ENCODE results near the gene CRYGN.
A peak's percentile ranks its signal among the peaks of the same experiment; 100 is the strongest.

CRYGN gene

GRCh38 chr7:151412318-151412717, 27.6 kb downstream of the CRYGN start:
- no peak overlapping the region for H3K4me3 ChIP-seq (ENCODE audit: low read depth, low read length)
- H3K9ac ChIP-seq: no peak overlapping the region
- no peaks in the 10 kb centered on the region for H3K9me3 ChIP-seq (ENCODE audit: control insufficient read depth, low read length)
- TF ChIP-seq, protein P1, sequence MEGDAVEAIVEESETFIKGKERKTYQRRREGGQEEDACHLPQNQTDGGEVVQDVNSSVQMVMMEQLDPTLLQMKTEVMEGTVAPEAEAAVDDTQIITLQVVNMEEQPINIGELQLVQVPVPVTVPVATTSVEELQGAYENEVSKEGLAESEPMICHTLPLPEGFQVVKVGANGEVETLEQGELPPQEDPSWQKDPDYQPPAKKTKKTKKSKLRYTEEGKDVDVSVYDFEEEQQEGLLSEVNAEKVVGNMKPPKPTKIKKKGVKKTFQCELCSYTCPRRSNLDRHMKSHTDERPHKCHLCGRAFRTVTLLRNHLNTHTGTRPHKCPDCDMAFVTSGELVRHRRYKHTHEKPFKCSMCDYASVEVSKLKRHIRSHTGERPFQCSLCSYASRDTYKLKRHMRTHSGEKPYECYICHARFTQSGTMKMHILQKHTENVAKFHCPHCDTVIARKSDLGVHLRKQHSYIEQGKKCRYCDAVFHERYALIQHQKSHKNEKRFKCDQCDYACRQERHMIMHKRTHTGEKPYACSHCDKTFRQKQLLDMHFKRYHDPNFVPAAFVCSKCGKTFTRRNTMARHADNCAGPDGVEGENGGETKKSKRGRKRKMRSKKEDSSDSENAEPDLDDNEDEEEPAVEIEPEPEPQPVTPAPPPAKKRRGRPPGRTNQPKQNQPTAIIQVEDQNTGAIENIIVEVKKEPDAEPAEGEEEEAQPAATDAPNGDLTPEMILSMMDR (IDR thresholded peaks at IDR 0.05): no peak
- peaks cover 23% of the 10 kb centered on the region for H3K4me1 ChIP-seq
- peak overlapping the region; percentile 99 for H3K27ac ChIP-seq
- no peak overlapping the region for H3K4me2 ChIP-seq (ENCODE audit: low read length)
- no peaks in the 10 kb centered on the region for H3K79me2 ChIP-seq
- no peak overlapping the region for H2AFZ ChIP-seq
- H3K36me3 ChIP-seq (ENCODE audit: control insufficient read depth, insufficient read depth, low read length): no peaks in the 10 kb centered on the region
- no peaks in the 10 kb centered on the region for H3K27me3 ChIP-seq (ENCODE audit: control insufficient read depth, insufficient read depth, low read length)

- Histone ChIP-seq H3K4me2 (ENCODE audit: low read length) (no peak overlapping the region), H3K27ac (peak overlapping the region; percentile 99), H3K9me3 (ENCODE audit: control insufficient read depth, low read length) (no peaks in the 10 kb centered on the region), H3K27me3 (ENCODE audit: control insufficient read depth, insufficient read depth, low read length) (no peaks in the 10 kb centered on the region), H3K36me3 (ENCODE audit: control insufficient read depth, insufficient read depth, low read length) (no peaks in the 10 kb centered on the region), H3K4me3 (ENCODE audit: low read depth, low read length) (no peak overlapping the region), H3K9ac (no peak overlapping the region), H3K4me1 (peaks cover 30% of the 10 kb centered on the region), H3K79me2 (no peaks in the 10 kb centered on the region), H2AFZ (peak overlapping the region; percentile 7)
- TF ChIP-seq, protein P1 (IDR thresholded peaks at IDR 0.05): peak; percentile 30
These were observed 28.4 kb downstream of the CRYGN start for GRCh38 chr7:151411551-151411950.

DNA sequence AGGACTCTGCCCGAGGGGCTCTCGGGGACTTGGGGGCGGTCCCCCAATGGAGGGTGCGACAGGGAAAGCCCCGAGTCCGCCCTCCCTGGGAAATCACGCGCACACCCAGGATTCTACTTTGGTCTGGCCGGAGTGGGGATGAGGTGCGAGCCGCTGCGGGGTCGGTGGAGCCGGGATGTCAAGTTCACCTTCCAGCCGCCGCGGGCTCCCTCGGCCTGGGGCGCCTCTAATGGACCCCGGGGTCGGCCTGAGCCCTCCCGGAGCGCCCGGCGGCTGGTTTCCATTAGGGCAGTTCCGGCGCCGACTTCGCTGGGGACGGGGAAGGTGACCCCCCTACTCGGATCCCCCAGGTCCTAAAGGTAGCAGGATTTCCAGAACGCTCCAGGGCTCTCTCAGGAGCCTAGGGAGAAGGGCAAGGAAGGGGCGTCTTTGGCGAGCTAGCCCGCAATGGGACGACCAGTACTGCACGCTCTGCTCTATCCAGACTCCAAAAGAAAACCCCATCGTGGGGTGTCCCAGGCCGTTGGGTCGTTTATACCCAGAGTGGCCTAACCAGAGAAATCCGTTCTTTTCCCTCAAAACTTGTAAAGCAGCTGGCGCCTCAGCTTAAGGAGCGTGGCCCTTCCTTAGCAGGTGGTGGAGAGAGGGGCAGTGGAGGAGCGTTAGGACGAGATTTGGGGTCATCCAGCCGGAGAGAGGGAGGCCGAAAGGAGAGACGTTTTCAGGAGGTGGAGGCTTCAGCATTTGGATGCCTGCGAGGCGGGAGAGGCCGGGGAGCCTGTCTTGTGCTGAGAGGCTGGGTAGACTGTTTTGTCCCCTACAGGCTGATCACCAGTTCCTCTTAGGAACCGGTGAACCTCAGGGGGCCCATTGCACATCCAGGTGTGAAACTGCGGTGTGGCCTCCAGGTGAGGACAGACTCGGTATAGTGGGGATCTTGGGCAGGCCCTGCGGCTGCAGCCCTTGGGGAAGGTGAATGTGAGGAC, 29.2 kb downstream of the CRYGN start:
- TF ChIP-seq, protein P1 (IDR thresholded peaks at IDR 0.05): no peak
- peak overlapping the region; percentile 99 for H3K27ac ChIP-seq

GRCh38 chr7:151409667-151410404, 30.1 kb downstream of the CRYGN start, which contains the start of gene WDR86:
WDR86 (minus strand) TSS chr7:151410038; CDS start chr7:151409589, 449 bp downstream.
- Histone ChIP-seq H3K4me1 (peaks cover 47% of the 10 kb centered on the region), H3K9me3 (ENCODE audit: control insufficient read depth, low read length) (no peaks in the 10 kb centered on the region), H3K4me2 (ENCODE audit: low read length) (peak within 1 kb of the TSS; percentile 94), H3K27ac (peak within 1 kb of the TSS; percentile 99), H3K79me2 (no peaks in the 10 kb centered on the region), H2AFZ (peak within 1 kb of the TSS; percentile 88), H3K27me3 (ENCODE audit: control insufficient read depth, insufficient read depth, low read length) (no peaks in the 10 kb centered on the region), H3K9ac (peak within 1 kb of the TSS; percentile 99), H3K36me3 (ENCODE audit: control insufficient read depth, insufficient read depth, low read length) (no peaks in the 10 kb centered on the region), H3K4me3 (ENCODE audit: low read depth, low read length) (peak within 1 kb of the TSS; percentile 87)
- TF ChIP-seq, protein P1 (IDR thresholded peaks at IDR 0.05): no peak

More for the DNA sequence above, 29.2 kb downstream of the CRYGN start:
- peaks cover 39% of the 10 kb centered on the region for H3K4me1 ChIP-seq
- peak overlapping the region; percentile 88 for H2AFZ ChIP-seq
- peak overlapping the region; percentile 99 for H3K9ac ChIP-seq
- H3K4me3 ChIP-seq (ENCODE audit: low read depth, low read length): peak overlapping the region; percentile 87
- no peaks in the 10 kb centered on the region for H3K79me2 ChIP-seq
- H3K36me3 ChIP-seq (ENCODE audit: control insufficient read depth, insufficient read depth, low read length): no peaks in the 10 kb centered on the region
- H3K27me3 ChIP-seq (ENCODE audit: control insufficient read depth, insufficient read depth, low read length): no peaks in the 10 kb centered on the region
- no peaks in the 10 kb centered on the region for H3K9me3 ChIP-seq (ENCODE audit: control insufficient read depth, low read length)
- H3K4me2 ChIP-seq (ENCODE audit: low read length): peak overlapping the region; percentile 94

Measured in parathyroid adenoma (tissue), 2 donors.